GM12872 (cell line): ENCODE data around the gene DYNAP.

ENCODE experiments used
- TF ChIP-seq, protein P1 (sequence below): IDR thresholded peaks from 3 replicates; pipeline ENCODE4 v1.5.1; 2011; ENCODE audit warnings: low read depth, mild to moderate bottlenecking, low read length, moderate library complexity; ENCODE audit not compliant: insufficient read depth

The DYNAP gene

DNA sequence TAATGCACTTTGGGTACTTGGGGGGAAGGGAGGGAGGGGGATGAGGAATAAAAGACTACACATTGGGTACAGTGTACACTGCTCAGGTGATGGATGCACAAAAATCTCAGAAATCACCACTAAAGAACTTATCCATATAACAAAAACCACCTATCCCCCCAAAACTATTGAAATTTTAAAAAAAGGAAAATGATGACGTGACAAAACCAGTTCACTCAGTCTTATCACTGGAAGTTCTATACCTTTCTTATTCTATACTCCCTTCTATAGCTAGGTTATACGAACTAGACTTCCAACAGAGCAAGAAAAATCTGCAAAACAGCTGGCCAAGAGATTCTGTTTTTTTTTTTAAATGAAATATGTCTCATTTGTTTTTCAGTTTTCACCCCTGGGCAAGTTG lies 20.8 kb downstream of the DYNAP start:
- TF ChIP-seq, protein P1, sequence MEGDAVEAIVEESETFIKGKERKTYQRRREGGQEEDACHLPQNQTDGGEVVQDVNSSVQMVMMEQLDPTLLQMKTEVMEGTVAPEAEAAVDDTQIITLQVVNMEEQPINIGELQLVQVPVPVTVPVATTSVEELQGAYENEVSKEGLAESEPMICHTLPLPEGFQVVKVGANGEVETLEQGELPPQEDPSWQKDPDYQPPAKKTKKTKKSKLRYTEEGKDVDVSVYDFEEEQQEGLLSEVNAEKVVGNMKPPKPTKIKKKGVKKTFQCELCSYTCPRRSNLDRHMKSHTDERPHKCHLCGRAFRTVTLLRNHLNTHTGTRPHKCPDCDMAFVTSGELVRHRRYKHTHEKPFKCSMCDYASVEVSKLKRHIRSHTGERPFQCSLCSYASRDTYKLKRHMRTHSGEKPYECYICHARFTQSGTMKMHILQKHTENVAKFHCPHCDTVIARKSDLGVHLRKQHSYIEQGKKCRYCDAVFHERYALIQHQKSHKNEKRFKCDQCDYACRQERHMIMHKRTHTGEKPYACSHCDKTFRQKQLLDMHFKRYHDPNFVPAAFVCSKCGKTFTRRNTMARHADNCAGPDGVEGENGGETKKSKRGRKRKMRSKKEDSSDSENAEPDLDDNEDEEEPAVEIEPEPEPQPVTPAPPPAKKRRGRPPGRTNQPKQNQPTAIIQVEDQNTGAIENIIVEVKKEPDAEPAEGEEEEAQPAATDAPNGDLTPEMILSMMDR = no peak

DNA sequence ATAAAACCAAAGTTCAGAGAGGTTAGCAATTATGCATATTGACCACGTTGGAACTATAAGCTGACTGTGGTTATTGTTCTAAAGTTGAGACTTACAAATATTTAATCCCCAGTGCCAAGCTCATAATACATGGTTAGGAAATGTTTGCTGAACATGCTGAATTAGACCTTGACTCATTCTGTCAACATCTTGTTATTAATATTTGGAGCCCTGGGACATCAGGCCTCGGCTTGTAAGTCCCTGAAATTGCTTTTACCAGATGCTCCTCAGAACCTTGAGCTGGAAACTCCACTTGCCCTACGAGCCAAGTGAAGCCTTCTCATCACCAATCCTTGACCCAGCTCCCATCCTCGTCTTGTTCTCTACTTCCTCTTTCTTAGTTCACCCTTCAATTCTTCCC lies 21.2 kb downstream of the DYNAP start:
- TF ChIP-seq, protein P1 = no peak

GRCh38 chr18:54613174-54613573 lies 22.1 kb downstream of the DYNAP start:
- TF ChIP-seq, protein P1 = no peak

DNA sequence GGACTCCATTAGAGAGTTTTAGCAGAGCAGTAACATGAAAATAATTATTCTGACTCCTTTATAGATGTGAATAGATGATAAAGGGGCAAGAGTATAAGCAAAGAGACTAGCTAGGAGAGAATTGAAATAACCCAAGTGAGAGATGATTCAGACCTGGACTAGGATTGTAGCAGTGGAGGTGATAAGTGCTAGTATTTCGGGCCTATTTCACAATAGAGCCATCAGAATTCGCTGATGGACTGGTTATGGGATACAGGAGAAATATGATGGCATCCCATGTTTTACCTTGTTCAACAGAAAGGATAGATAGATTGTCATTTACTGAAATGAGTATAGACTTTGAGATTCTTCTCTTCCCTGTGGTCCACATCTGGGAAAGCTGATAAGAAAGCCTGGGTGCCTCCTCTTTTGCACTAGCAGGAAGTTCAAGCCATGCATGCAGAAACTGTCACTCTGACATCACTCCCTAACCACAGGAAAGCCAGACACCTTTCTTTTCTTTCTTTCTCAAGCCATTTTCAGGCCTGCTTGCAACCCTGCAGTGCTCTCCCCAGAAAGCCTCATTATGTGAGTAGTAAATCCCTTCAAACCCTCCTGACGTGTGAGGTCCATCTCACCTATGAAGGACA lies 25.3 kb downstream of the DYNAP start:
- TF ChIP-seq, protein P1 = no peak

DNA sequence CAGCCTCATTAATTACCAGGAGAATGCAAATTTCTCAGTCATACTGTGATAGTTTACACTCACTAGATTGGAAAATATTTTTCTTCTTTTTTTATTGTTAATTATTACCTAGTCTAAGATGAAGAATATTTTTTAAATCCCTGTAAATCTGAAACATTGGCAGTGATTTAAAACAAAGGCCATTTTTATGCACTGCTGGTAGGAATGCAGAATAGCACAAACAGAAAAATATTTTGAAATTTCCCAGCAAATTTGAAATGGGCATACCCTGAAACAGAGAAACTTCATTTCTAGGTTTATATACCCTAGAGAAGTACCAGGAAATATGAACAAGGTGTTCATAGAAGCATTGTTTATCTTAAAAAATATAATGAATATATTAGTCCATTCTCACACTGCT lies 31.0 kb downstream of the DYNAP start:
- TF ChIP-seq, protein P1 = no peak

- TF ChIP-seq, protein P1 = no peak
Measured at GRCh38 chr18:54626779-54627178, 35.7 kb downstream of the DYNAP start.

- TF ChIP-seq, protein P1 = no peak
Measured at GRCh38 chr18:54630963-54631362, 39.9 kb downstream of the DYNAP start.
